HUES48 (cell line): ENCODE data around the gene CBLN2.

Experiments
- H3K27ac ChIP-seq: one replicate; pipeline ENCODE4 v1.7.0; 2013; ENCODE audit warnings: low read depth, low read length, inconsistent platforms
- H3K27me3 ChIP-seq: 2 replicates; pipeline ENCODE4 v1.6.1; 2013; ENCODE audit warnings: mild to moderate bottlenecking, low read length; ENCODE audit not compliant: control insufficient read depth, insufficient read depth
- H3K36me3 ChIP-seq: 2 replicates; pipeline ENCODE4 v1.6.1; 2013; ENCODE audit warnings: low read length; ENCODE audit not compliant: control insufficient read depth, insufficient read depth
- H3K4me1 ChIP-seq: 2 replicates; pipeline ENCODE4 v1.6.1; 2013; ENCODE audit warnings: mild to moderate bottlenecking, low read length; ENCODE audit not compliant: control insufficient read depth, insufficient read depth
- H3K4me3 ChIP-seq: 2 replicates; pipeline ENCODE4 v1.5.1; 2013; ENCODE audit warnings: mild to moderate bottlenecking, low read depth, low read length
- H3K9ac ChIP-seq: 2 replicates; pipeline ENCODE4 v1.6.1; 2013; ENCODE audit warnings: mild to moderate bottlenecking, low read depth, low read length, moderate library complexity
- H3K9me3 ChIP-seq: 2 replicates; pipeline ENCODE4 v1.6.1; 2013; ENCODE audit warnings: low read length; ENCODE audit not compliant: control insufficient read depth, insufficient read depth

The CBLN2 gene

GRCh38 chr18:72541871-72542332, 2.2 kb downstream of the CBLN2 start:
- 0 out of 2 replicates have a peak, but pooled peaks cover 5% of the 10 kb centered on the region for H3K4me1 ChIP-seq
- H3K27ac ChIP-seq: no peak overlapping the region
- H3K4me3 ChIP-seq: peak overlapping the region; percentile 59
- no peak overlapping the region for H3K9ac ChIP-seq
- H3K9me3 ChIP-seq: no peaks in the 10 kb centered on the region
- H3K36me3 ChIP-seq: no peaks in the 10 kb centered on the region
- H3K27me3 ChIP-seq: peaks cover 93% of the 10 kb centered on the region

- H3K36me3 ChIP-seq: no peaks in the 10 kb centered on the region
- no peak overlapping the region for H3K27ac ChIP-seq
- no peaks in the 10 kb centered on the region for H3K9me3 ChIP-seq
- H3K4me1 ChIP-seq: 0 out of 2 replicates have a peak, but pooled peaks cover 5% of the 10 kb centered on the region
- peaks cover 90% of the 10 kb centered on the region for H3K27me3 ChIP-seq
- no peak overlapping the region for H3K4me3 ChIP-seq
- H3K9ac ChIP-seq: no peak overlapping the region
Observed at GRCh38 chr18:72539901-72540300, 4.2 kb downstream of the CBLN2 start.

GRCh38 chr18:72530622-72531021, 13.5 kb downstream of the CBLN2 start:
- H3K27ac ChIP-seq: no peak overlapping the region

GRCh38 chr18:72504866-72505265, 39.3 kb downstream of the CBLN2 start:
- no peaks in the 10 kb centered on the region for H3K27me3 ChIP-seq

More at GRCh38 chr18:72530622-72531021, 13.5 kb downstream of the CBLN2 start:
- Histone ChIP-seq H3K27me3 (peaks cover 1% of the 10 kb centered on the region; the same call in 1 of the 2 replicates), H3K36me3 (no peaks in the 10 kb centered on the region), H3K9ac (no peak overlapping the region), H3K4me1 (no peaks in the 10 kb centered on the region; the same call in 1 of the 2 replicates), H3K9me3 (no peaks in the 10 kb centered on the region), H3K4me3 (no peak overlapping the region)

GRCh38 chr18:72502671-72503431, 41.3 kb downstream of the CBLN2 start:
- no peak overlapping the region for H3K27ac ChIP-seq
- H3K36me3 ChIP-seq: no peaks in the 10 kb centered on the region
- no peaks in the 10 kb centered on the region for H3K4me1 ChIP-seq
- no peak overlapping the region for H3K4me3 ChIP-seq
- peaks cover 3% of the 10 kb centered on the region; the same call in 1 of the 2 replicates for H3K9me3 ChIP-seq
- no peaks in the 10 kb centered on the region for H3K27me3 ChIP-seq
- H3K9ac ChIP-seq: no peak overlapping the region

More at GRCh38 chr18:72504866-72505265, 39.3 kb downstream of the CBLN2 start:
- no peaks in the 10 kb centered on the region for H3K36me3 ChIP-seq
- peaks cover 3% of the 10 kb centered on the region; the same call in 1 of the 2 replicates for H3K9me3 ChIP-seq
- H3K27ac ChIP-seq: no peak overlapping the region
- no peak overlapping the region for H3K4me3 ChIP-seq
- H3K4me1 ChIP-seq: no peaks in the 10 kb centered on the region
- no peak overlapping the region for H3K9ac ChIP-seq

- Histone ChIP-seq H3K4me1 (no peaks in the 10 kb centered on the region), H3K27me3 (no peaks in the 10 kb centered on the region; the same call in 1 of the 2 replicates), H3K9me3 (peaks cover 4% of the 10 kb centered on the region; the same call in 1 of the 2 replicates), H3K9ac (no peak overlapping the region), H3K36me3 (no peaks in the 10 kb centered on the region), H3K27ac (no peak overlapping the region), H3K4me3 (no peak overlapping the region)
Observed at GRCh38 chr18:72492497-72492896, 51.6 kb downstream of the CBLN2 start.
